Nephron (organoid): ENCODE results near the gene COL4A1.
A peak's percentile ranks its signal among the peaks of the same experiment; 100 is the strongest.

ENCODE experiments used
- H3K27ac Mint-ChIP-seq, 3 experiments: 2 replicates each; pipeline ENCODE4 v1.8.0; 2020; ENCODE audit warnings: mixed read lengths in 3 of 3, mild to moderate bottlenecking in 2 of 3, moderate library complexity in 1 of 3
- H3K27me3 Mint-ChIP-seq: 2 replicates; pipeline ENCODE4 v1.8.0; 2021; ENCODE audit warnings: low read depth, mild to moderate bottlenecking, moderate library complexity, mixed read lengths
- H3K36me3 Mint-ChIP-seq: 2 replicates; pipeline ENCODE4 v1.8.0; 2020; ENCODE audit warnings: low read depth, mixed read lengths
- H3K4me1 Mint-ChIP-seq: 2 replicates; pipeline ENCODE4 v1.8.0; 2020; ENCODE audit warnings: mixed read lengths
- H3K4me3 Mint-ChIP-seq, 3 experiments: 2 replicates each; pipeline ENCODE4 v1.8.0; 2020; ENCODE audit warnings: mild to moderate bottlenecking in 3 of 3, mixed read lengths in 3 of 3, moderate library complexity in 2 of 3
- H3K9me3 Mint-ChIP-seq: 2 replicates; pipeline ENCODE4 v1.8.0; 2020; ENCODE audit warnings: mixed read lengths
- CTCF ChIP-seq, 3 experiments: fragments of 200-600 bp; sonication (generic); IDR thresholded peaks; one replicate each; pipeline ENCODE4 v1.5.0; 2021; ENCODE audit warnings: antibody characterized with exemption in 3 of 3; ENCODE audit not compliant: unreplicated experiment in 3 of 3

COL4A1 gene

GRCh38 chr13:110263404-110263803 is 43.6 kb downstream of the COL4A1 start:
- no peaks in the 10 kb centered on the region for H3K9me3 Mint-ChIP-seq

GRCh38 chr13:110262508-110263291 is 44.3 kb downstream of the COL4A1 start:
- peaks cover 3% of the 10 kb centered on the region for H3K9me3 Mint-ChIP-seq
- peak overlapping the region in 2 of 3 experiments; percentile 18 to 49 for H3K4me3 Mint-ChIP-seq
- H3K27me3 Mint-ChIP-seq: no peaks in the 10 kb centered on the region
- peaks cover 48% of the 10 kb centered on the region for H3K4me1 Mint-ChIP-seq
- no peak for TF ChIP-seq CTCF (IDR thresholded peaks at IDR 0.05; ENCODE audit: unreplicated experiment in 3 of 3)
- H3K36me3 Mint-ChIP-seq: peaks cover 7% of the 10 kb centered on the region
- peak overlapping the region; percentile 78 to 91 (median 87) for H3K27ac Mint-ChIP-seq

More at GRCh38 chr13:110263404-110263803, 43.6 kb downstream of the COL4A1 start:
- no peak overlapping the region for H3K4me3 Mint-ChIP-seq
- no peak for TF ChIP-seq CTCF (IDR thresholded peaks at IDR 0.05; ENCODE audit: unreplicated experiment in 3 of 3)
- peaks cover 48% of the 10 kb centered on the region for H3K4me1 Mint-ChIP-seq
- H3K36me3 Mint-ChIP-seq: peaks cover 4% of the 10 kb centered on the region
- no peaks in the 10 kb centered on the region for H3K27me3 Mint-ChIP-seq
- H3K27ac Mint-ChIP-seq: peak overlapping the region; percentile 78 to 92 (median 91)

GRCh38 chr13:110262082-110262436 is 44.9 kb downstream of the COL4A1 start:
- peaks cover 3% of the 10 kb centered on the region for H3K9me3 Mint-ChIP-seq
- no peak for TF ChIP-seq CTCF (IDR thresholded peaks at IDR 0.05; ENCODE audit: unreplicated experiment in 3 of 3)
- peak overlapping the region in 1 of 3 experiments; percentile 49 for H3K4me3 Mint-ChIP-seq
- H3K27ac Mint-ChIP-seq: peak overlapping the region; percentile 78 to 91 (median 87)
- H3K27me3 Mint-ChIP-seq: no peaks in the 10 kb centered on the region
- H3K4me1 Mint-ChIP-seq: peaks cover 48% of the 10 kb centered on the region
- H3K36me3 Mint-ChIP-seq: peaks cover 9% of the 10 kb centered on the region

GRCh38 chr13:110261166-110262081 is 45.5 kb downstream of the COL4A1 start:
- Mint-ChIP-seq H3K4me3 (no peak overlapping the region), H3K27me3 (no peaks in the 10 kb centered on the region), H3K4me1 (peaks cover 48% of the 10 kb centered on the region), H3K36me3 (peaks cover 12% of the 10 kb centered on the region), H3K9me3 (peaks cover 3% of the 10 kb centered on the region), H3K27ac (peak overlapping the region; percentile 31 to 91 (median 78))
- no peak for TF ChIP-seq CTCF (IDR thresholded peaks at IDR 0.05; ENCODE audit: unreplicated experiment in 3 of 3)

- Mint-ChIP-seq H3K4me1 (peaks cover 48% of the 10 kb centered on the region), H3K4me3 (no peak overlapping the region), H3K9me3 (peaks cover 3% of the 10 kb centered on the region), H3K36me3 (peaks cover 17% of the 10 kb centered on the region), H3K27ac (peak overlapping the region in 2 of 3 experiments; percentile 2 to 68), H3K27me3 (no peaks in the 10 kb centered on the region)
- no peak for TF ChIP-seq CTCF (IDR thresholded peaks at IDR 0.05; ENCODE audit: unreplicated experiment in 3 of 3)
Measured at GRCh38 chr13:110259651-110260050, 47.3 kb downstream of the COL4A1 start.
